Kidney epithelial cell (primary cell): ENCODE measurements around the gene RAB36. TPM values are rescaled to one million over a fixed set of nuclear protein-coding genes. Genes with fewer than 3 reads are reported as not detected.

Experiments used
- DNase-seq: peaks from one replicate; pipeline ENCODE4 v3.0.0-alpha.2; 2010; ENCODE audit warnings: low read depth
- H3K27me3 ChIP-seq: 2 replicates; pipeline ENCODE4 v1.6.0; 2011; ENCODE audit warnings: low read length; ENCODE audit not compliant: control insufficient read depth, insufficient read depth
- H3K36me3 ChIP-seq: 2 replicates; pipeline ENCODE4 v1.5.1; 2011; ENCODE audit warnings: low read length; ENCODE audit not compliant: control insufficient read depth, insufficient read depth
- H3K4me3 ChIP-seq: 2 replicates; pipeline ENCODE4 v1.5.1; 2011; ENCODE audit warnings: low read depth, mild to moderate bottlenecking, control low read depth, low read length
- CTCF ChIP-seq: IDR thresholded peaks from 2 replicates; pipeline ENCODE4 v1.5.1; 2011; ENCODE audit warnings: mild to moderate bottlenecking, moderate library complexity, low read length, control low read depth, inconsistent platforms; ENCODE audit not compliant: insufficient read depth, poor library complexity, severe bottlenecking
- total RNA-seq: library from RNA; depleted of rRNA; stranded (reverse); fragments of >200 nt; gene quantifications from 2 replicates; pipeline ENCODE4 v1.2.3, GENCODE V29; 2015

RAB36 gene
- total RNA-seq, 1 donor from 2014 or later, result 5.7 TPM

- Histone ChIP-seq H3K27me3 (no peaks in the 10 kb centered on the region), H3K4me3 (no peak overlapping the region), H3K36me3 (no peaks in the 10 kb centered on the region)
- no peak for TF ChIP-seq CTCF
- no peak for DNase-seq
Measured at GRCh38 chr22:23110190-23110921, 34.9 kb upstream of the RAB36 start.

- no peak for TF ChIP-seq CTCF
- H3K36me3 ChIP-seq, result no peaks in the 10 kb centered on the region
- no peak for DNase-seq
- H3K4me3 ChIP-seq, result no peak overlapping the region
- no peaks in the 10 kb centered on the region for H3K27me3 ChIP-seq
Measured at GRCh38 chr22:23110922-23111527, 34.3 kb upstream of the RAB36 start.

- Histone ChIP-seq H3K27me3 (no peaks in the 10 kb centered on the region), H3K36me3 (no peaks in the 10 kb centered on the region), H3K4me3 (no peak overlapping the region)
- no peak for TF ChIP-seq CTCF
- no peak for DNase-seq
Measured at GRCh38 chr22:23112472-23113012, 32.7 kb upstream of the RAB36 start.

GRCh38 chr22:23113067-23113846 is 32.0 kb upstream of the RAB36 start:
- H3K4me3 ChIP-seq, result no peak overlapping the region
- H3K27me3 ChIP-seq, result no peaks in the 10 kb centered on the region
- DNase-seq, result no peak
- TF ChIP-seq CTCF, result no peak
- H3K36me3 ChIP-seq, result no peaks in the 10 kb centered on the region

GRCh38 chr22:23113847-23114720 is 31.2 kb upstream of the RAB36 start:
- DNase-seq, result no peak
- no peak overlapping the region for H3K4me3 ChIP-seq
- TF ChIP-seq CTCF, result no peak

More at GRCh38 chr22:23113847-23114720, 31.2 kb upstream of the RAB36 start:
- H3K27me3 ChIP-seq, result no peaks in the 10 kb centered on the region
- H3K36me3 ChIP-seq, result no peaks in the 10 kb centered on the region
